Stimulated activated CD4-positive, alpha-beta T cell treated with anti-CD3 and anti-CD28 coated beads, TNF-alpha, amount 100 ng/mL, for 4 hours (primary cell): Measurements from ENCODE around the gene CATSPER4.

Experiments used
- DNase-seq, 3 experiments: peaks; one replicate each; pipeline ENCODE4 v3.0.0-alpha.2; 2020; ENCODE audit warnings: low read depth in 3 of 3

Gene CATSPER4

DNA sequence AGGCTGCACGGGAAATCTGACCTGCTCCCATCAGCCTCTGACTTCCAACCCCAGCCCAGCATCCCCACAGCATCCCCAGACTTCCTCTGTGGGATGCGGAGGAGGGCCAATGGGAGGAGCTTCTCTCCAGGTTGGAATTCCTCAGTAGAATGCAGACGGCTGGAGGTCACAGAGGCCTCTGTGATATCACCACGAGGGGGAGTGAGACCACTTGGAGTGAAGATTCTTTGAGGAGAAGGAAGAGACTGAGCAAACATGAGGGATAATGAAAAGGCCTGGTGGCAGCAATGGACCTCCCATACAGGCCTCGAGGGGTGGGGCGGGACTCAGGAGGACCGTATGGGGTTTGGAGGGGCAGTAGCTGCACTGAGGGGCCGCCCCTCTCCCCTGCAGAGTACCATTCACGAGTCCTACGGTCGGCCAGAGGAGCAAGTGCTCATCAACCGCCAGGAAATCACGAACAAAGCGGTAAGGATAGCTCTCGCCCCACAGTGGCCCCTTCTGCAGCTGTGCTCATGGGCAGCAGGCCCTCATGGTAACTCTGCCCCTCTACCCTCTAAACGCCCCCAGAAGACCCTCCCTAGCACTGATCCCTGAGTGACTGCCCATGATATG is at the start of gene CATSPER4:
Gene CATSPER4, plus strand, starts transcription at position 230 of the 615 bp plus-strand sequence. Its CDS starts 26 bp downstream, at position 256.
- no peak for DNase-seq

DNA sequence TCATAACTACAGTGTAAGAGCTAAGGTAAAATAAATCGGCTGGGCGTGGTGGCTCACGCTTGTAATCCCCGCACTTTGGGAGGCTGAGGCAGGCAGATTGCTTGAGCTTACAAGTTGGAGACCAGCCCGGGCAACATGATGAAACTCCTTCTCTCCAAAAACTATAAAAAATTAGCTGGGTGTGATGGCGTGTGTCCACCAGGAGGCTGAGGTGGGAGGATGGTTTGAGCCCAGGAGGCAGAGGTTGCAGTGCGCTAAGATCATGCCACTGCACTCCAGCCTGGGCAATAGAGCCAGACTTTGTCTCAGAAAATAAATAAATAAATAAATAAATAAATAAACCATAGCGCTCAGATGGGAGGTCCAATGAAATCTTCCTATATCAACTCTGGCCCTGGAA is 48.2 kb upstream of the CATSPER4 start:
- DNase-seq: no peak

DNA sequence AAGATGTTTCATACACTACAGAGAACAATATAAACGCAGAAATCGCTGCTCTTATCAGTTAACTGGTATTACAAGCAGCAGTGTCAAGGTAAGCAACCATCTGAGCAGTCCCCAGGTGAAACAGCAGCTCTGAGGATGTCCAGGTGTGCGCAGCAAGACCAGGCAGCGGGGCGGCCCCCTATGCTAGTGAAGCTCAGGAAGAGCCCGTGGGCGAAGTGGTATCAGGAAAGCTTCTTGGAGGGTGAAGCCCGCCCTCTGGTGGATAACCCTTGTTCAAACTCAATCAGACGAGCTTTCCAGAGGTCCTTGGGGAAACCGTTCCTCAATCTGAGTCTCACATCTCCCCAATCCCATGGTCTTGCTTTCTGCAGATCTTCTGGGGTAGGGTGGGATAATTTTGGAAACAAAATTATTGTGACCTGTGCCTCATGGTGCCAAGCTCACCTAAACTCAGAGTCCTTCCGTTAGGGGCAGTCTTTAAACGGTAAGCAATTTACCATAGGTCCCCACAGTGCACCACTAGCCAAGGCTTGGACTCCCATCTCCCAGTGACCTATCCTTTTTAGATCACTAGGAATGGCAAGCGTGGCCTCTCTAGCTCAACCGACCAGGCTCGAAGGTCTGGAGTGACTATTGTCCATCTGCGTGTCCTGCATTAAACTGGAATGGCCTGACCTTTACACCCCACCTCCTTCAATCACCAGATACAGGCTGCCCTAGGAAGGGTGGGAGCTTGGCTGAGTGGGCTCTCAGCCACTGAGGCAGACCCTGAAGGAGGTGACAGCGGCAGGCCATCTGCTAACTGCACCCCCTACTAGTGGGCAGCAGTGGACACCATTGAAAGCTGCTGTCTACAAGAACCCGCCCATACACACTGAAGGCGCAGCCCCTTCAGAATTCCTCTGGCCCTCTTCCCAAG is 45.1 kb upstream of the CATSPER4 start:
- DNase-seq: peak; percentile 41 to 58 (median 49)

DNA sequence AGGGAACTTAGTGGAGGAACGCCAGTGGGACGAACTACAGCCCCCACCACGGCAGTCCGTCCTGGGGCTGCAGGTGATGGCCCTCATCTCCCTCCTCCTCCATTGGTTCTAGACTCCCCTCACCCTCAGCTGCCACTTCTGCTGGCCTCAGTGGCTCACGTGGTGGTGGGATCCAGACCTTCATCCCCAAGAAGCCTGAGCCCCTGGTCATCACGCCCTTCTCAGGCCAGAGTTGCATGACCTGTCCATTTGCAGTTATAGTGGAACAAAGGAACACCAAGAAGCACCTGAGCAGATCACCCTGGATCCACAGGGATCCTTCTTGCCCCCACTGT is 44.5 kb upstream of the CATSPER4 start:
- no peak for DNase-seq

DNA sequence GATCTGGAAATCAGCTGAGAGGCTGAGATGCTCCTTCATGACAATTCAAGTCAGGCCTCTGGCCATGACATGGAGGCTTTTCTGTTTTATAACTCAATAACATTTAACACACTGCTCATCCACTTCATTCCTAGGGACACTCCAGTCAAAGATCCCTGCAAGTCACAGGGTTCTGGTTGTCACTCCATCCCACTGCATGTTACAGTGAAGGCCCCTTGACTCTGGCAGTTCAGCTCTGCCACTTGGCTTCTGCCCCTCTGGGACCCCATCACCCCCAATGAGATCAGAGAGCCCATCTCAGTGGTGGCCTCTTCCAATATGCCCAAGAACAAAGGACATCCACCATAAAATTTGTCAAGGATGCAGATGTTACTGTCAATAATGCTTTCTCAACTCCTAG is 41.5 kb upstream of the CATSPER4 start:
- DNase-seq: no peak

DNA sequence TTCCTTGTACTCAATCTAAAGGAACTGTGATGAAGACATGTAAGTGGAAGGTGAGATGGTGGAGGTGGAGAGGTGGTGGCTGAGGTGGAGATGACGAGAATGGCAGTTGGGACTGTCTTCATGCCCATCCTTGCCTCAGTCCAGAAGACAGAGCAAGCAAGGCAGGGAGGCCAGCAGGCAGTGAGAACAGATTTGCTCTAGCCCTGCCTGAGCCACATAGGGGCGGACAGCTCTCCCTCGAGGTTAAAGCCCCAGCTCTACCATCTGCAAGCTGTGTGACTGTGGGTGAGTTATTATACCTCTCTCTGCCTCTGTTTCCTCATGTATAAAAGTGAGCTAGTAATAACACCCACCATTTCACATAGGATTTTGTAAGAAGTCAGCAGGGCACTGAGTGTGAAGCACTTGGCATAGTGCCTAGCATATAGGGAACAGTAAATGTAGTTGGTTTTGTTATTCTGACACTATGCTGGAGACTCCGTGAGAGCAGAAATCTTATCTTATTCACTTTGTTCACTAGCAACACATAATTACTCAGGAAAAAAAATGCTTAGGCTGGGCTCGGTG is 36.4 kb upstream of the CATSPER4 start:
- DNase-seq: no peak

DNA sequence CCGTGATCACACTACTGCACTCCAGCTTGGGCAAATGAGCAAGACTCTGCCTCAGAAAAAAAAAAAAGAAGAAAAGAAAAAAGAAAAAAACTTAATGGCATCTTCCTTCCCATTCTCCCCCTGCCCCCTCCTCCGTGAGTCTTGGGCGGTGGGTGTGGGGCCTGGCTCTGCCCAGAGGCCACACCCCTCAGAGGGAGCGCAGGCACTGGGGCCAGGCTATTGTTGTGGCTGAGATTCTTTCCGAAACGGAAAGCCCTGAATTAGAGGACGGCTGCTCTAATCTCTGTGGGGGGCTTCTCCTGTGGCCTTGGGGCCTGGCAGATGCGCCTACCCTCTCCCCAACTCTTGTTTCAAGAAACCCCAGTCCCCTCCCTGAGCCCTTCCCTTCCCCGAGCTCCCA is 35.7 kb upstream of the CATSPER4 start:
- no peak for DNase-seq

DNA sequence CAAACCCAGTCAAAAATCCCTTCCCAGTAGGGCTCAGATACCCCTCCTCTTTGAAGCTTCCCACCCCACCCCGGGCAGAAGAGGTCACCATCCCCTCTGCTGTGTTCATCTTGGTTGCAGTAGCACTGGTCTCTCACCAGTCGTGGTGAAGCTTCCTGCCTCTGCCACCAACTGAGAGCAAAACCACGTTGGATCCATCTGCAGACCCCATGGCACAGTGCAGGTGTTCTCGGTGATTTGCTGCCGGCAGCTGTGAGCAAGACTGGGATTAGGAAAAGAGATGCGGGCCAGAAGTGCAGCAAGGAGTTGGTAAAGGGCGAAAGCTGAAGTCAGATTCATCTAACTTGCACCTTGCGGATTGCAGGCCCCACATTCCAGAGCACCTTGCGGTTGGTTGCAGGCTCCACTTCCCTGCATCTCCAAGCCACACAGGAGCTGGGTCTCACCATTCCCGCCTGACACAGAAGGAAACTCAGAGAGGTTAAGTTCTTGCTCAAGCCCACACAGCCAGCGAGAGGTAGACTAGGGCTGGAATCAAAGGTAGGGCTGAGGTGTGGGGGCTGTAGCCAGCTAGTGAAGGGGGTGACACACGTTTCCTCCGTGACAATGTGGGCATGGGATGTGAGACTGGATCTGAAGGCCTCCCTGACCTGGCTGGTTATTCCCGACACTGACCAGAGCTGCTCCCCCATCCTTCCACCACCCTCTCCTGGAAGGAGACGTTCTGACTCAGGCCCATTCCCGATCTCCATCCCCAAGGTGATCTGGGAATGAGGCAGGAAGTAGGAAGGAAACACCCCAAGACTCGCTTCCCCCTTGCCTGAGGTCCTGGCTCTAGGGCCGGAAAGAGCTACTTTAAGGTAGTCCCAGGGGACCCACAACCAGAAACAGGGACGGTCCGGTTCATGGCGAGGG is 34.8 kb upstream of the CATSPER4 start:
- DNase-seq: no peak

DNA sequence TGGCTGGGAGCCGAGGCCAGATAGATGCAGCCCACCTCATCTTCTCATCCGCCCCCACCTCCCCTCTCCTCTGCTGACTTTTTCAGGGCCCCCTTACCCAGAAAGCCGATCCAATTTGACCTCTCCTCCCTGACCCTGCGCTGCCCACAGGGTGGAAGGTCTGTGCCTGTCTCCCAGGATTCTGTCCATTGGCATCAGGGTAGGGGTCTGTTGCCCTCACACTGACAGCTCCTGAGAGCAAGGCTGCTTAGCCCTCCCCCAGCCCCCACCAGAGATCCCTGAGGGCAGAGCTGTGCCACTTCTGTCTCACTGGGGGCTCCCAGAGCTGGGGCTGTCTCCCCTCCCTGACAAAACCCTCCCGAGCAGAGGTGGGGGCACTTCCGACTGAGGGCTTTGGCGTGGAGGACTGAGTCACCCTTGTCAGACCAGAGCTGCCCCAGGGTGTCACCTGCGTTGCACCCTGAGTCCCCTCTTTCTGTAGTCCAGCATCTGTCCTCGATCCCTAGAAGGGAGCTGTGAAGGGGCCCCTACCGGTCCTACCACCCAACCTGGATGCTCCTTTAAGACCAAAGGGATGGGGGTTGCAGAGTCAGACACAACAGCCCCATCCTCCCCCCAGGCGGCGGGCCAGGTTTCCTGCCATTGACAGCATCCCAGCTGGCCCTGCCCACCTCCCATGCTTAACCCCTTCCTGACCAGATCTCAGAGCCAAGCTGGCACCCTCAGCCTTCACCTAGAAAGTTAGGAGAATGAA is 33.9 kb upstream of the CATSPER4 start:
- DNase-seq: no peak

DNA sequence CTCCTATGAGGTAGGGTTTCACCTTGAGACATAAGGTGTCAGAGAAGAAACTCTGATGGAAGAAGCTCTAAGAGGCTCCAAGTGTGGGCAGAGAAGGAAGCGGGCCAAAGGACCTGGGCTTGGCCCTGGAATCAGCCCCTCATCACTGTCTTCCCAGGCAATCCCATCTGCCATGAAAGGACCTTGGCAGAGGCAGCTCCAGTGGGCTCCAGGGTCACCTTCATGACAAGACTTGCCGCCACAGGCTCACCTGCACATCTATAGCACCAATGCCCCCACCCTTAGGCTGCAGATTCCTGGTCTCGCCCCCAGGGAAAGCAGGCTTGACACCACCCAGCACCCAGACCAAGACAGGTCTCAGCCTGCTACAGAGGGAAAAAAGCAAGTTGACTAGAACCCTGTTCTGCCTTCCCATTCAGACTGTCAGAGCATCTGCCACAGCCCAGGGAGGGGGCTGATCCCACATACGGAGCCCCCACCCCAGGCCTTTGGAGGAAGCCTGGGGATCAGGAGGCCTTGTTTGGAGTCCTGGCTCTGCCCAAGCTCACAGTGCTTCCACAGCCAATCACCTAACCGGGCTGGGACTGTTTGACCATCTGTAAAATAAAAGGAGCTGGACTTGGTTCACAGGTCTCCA is 32.0 kb upstream of the CATSPER4 start:
- DNase-seq: no peak

DNA sequence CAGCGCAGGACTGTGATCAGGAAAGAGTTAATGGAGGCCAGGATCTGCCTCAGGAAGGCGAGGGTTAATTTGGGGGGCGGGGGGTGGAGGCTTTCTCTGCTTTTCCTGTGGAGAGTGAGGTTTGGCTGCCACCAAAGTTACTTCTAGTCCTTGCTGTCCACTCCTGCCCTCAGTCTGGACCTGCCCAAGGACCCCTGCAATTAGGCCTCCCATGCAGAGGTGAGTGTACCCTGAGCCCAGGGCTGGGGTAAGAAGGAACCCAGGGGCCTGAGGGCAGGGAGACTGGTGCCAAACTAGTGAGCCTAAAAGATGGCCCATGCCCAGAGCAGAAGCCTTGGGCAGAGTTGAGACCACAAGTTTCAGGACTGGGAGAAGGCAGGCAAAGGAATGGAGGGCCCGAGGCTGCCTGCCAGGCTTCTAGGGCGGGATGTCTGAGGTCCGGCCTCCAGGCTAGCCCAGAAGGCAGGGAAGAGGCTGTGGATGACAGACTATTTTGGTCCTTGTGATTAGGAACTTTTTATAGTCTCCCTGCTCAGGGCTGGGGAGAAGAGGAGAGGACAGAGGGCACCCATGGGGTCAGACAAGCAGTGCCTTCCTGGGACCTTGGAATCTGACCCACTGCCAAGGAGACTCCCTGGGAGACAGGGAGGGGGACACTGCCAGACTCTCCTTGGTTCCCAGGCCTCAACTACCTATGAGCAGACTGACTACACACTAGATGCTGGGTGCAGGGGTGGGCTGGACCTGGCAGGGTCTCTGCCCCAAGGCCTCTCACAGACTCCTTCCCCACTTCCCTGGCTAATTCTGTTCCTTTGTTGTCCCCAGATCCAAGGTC is 31.3 kb upstream of the CATSPER4 start, which contains the start of gene FAM110D:
Gene FAM110D, plus strand, starts transcription at position 172 of the 835 bp plus-strand sequence. CDS start 2,213 bp downstream, outside the sequence.
- DNase-seq: no peak

DNA sequence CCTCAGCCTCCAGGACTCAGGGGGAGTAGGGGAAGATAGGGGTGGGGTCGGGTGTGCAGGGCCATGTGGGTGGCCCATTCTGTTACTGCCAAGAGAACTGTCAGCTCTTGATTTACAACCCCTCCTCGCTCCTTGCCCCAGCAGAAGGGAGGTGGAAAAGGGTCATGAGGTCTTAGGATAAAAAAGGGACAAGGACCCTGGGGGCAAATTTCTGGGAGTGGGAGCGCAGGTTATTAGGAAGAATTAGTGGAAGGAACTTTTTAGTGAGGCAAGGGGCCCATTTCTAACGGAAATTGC is 30.7 kb upstream of the CATSPER4 start:
- DNase-seq: no peak

DNA sequence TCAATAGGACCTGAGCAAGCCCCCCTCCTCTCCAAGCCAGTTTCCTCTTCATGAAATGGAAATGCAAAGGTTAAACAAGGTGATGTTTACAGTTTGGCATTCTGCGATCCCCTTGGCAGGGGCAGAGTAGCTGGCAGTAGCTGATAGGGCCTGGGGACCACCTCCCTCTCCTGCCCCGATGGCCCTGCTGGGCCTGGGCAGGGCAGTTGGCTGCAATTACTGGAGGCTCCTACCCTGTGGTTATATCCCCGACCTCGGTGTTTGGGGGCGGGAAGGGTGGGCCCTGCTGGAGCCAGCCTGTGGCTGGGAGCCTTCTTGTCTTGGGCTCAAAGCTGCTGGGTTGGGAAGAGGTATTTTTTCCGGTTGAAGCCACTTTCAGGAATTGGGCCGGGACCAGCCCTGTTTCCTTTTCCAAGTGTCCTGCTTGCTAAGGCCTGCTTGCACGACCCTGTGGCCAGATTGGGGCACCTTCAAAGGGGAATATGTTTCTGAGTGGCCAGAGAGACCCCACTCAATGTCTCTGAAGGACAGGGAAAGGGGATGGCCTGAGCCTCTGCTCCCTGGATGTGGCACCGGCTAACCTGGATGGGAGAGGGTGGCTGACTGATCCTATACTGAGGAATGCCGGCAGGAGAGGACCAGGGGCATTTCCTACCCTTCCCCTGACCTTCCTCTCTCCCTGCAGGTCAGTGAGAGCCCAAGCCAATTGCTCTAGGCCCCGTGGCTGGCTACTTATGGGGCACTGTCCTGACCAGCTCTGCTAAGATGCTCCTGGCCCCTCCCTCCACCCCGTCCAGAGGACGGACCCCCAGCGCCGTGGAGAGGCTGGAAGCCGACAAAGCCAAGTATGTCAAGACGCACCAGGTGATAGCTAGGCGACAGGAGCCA is 29.6 kb upstream of the CATSPER4 start:
- no peak for DNase-seq

DNA sequence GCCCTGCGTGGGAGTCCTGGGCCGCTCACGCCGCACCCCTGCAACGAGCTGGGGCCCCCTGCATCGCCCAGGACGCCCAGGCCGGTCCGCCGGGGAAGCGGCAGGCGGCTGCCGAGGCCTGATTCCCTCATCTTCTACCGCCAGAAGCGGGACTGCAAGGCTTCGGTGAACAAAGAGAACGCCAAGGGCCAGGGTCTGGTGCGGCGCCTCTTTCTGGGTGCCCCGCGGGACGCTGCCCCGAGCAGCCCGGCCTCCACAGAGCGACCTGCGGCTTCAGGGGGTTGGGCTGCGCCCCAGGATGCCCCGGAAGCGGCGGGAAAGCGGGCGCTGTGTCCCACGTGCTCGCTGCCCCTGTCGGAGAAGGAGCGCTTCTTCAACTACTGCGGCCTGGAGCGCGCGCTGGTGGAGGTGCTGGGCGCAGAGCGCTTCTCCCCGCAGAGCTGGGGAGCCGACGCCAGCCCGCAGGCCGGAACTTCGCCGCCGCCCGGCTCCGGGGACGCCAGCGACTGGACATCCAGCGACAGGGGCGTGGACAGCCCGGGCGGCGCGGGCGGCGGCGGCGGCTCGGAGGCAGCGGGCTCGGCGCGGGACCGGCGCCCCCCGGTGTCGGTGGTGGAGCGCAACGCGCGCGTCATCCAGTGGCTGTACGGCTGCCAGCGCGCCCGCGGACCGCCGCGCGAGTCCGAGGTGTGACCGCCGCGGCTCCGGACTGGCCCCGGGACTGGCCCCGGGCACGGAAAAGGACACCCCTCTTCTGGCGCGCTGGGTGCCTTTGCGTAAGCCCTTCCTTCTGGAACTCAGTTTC is 28.8 kb upstream of the CATSPER4 start:
- DNase-seq: peak in 1 of 3 experiments; percentile 39

DNA sequence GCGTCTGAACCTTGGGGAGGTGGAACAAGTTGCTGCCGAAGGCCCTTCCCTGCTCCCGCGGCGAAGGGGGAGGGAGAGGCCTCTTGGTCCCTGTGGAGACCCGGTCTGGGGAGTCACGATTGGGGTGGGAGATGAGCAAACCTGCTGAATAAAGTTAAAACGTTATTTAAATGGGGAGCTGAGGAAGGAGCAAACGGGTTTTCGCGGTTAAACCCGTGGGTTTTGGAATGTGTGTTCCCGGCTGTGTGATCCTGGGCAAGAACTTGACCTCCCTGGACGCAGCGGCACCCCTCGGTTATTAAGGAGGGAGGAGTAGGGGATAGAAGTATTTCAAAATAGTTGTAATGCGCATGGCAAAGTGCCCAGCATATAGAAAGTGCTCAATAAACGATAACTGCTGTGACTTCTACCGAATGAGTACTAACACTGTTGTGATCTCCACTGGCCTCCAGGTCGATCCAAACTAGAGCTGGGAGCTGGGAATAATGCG is 28.1 kb upstream of the CATSPER4 start:
- DNase-seq: no peak

DNA sequence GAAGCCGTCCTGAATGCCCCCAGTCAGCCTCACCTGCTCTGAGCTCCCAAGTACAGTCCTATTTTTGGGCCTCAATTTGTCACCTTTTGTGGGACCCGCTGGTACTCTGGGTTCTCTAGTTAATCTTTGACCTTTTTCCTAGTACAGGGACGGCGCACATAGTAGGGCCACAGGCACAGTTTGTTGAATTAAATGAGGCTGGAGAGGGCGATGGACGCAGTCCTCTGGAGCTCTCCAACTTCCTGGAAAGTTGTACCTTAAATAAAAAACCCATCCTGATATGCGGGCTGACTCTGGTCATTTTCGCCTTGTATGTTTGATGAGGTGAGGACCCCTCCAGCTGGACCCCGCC is 26.7 kb upstream of the CATSPER4 start:
- no peak for DNase-seq

DNA sequence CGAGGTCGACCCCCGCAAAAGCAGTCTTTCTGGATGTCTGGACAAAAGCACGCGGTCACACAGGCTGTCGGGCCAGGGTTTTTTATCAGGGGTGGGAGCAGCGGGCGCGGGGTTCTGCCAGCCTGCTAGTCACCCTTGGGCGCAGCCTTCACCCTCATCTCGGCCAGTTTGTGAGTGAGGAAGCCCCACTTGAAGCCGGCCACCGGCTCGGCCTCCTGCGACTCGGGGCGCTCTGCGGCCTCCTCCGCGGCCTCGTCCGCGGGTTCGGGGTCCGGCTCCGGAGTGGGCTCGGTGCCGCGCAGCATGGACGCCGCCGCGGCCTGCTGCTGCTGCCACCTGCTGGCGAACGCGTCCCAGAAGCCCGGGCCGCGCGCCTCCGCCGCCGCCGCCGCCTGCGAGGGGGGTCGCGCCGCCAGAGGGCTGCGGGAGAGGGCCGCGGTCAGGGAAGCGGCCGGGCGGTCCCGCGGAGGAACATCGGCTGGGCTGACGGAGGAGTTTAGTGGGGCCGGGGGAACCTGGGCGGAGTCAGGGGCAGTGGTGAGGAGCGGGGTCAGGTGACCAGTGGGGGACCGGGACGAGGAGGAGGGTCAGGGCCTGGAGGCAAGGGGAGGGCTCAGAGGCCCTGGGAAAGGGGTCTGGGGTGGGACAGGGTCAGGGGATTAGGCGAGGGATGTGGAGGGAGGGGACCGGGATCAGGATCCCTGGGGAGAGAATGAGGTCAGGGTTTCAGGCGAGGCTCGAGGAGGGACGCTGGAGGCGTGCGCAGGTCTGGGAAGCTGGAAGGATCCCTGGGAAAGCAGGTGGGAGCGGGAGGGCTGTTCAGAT is 26.2 kb upstream of the CATSPER4 start:
- peak; percentile 22 to 55 (median 32) for DNase-seq
